HepG2 (cell line): ENCODE data around the gene CD44. TPM values are rescaled to one million over a fixed set of nuclear protein-coding genes. Genes with fewer than 3 reads are reported as not detected.

Experiments
- RBM39 ChIP-seq: fragments of 200-400 bp; formaldehyde crosslinking; IDR thresholded peaks from one replicate; pipeline ENCODE4 v1.6.1; 2018; ENCODE audit warnings: antibody characterized with exemption, mild to moderate bottlenecking, low read depth, low read length; ENCODE audit not compliant: poor library complexity, severe bottlenecking
- TARDBP ChIP-seq: sonication (generic); formaldehyde crosslinking; IDR thresholded peaks from 2 replicates; pipeline ENCODE4 v1.8.0; 2022; ENCODE audit warnings: mild to moderate bottlenecking, missing genetic modification reagents
- polyA plus RNA-seq, 8 experiments: library from polyadenylated mRNA; depleted of rRNA in 3 of 8; stranded (reverse) in 7 of 8; unstranded in 1 of 8; fragments of >200 nt; fragmentation: Illumina TruSeq in 4 of 8; extraction: Trizol in 4 of 8; gene quantifications; 2 replicates each; pipeline versions ENCODE4 v1.2.1 to v1.2.3, GENCODE V29; 2011 to 2016; ENCODE audit warnings: low read depth in 4 of 8, missing spikeins in 1 of 8, mixed read lengths in 1 of 8; ENCODE audit not compliant: insufficient read depth in 1 of 8
- total RNA-seq, 5 experiments: library from RNA; depleted of rRNA; stranded (reverse); fragments of >200 nt; fragmentation: Illumina TruSeq; extraction: Trizol; gene quantifications; 2 replicates each; pipeline ENCODE4 v1.2.3, GENCODE V29; 2016; ENCODE audit warnings: low read depth in 1 of 5
- TF ChIP-seq, protein P1 (sequence below), 2 experiments: fragments of 450-650 bp in 1 of 2; sonication (generic) in 1 of 2; formaldehyde crosslinking in 1 of 2; IDR thresholded peaks; 2 replicates each; pipeline versions ENCODE4 v1.6.1 to v1.8.0; 2016 to 2022; ENCODE audit warnings: antibody characterized with exemption in 1 of 2, mild to moderate bottlenecking in 1 of 2, missing genetic modification reagents in 1 of 2
- TF ChIP-seq, protein P2 (sequence below): sonication (generic); formaldehyde crosslinking; IDR thresholded peaks from 2 replicates; pipeline ENCODE4 v1.8.0; 2022; ENCODE audit warnings: low read depth, missing genetic modification reagents

The CD44 gene
- total and polyA plus RNA-seq, 2 of the 13 experiments (the other 11 are each of a cell fraction or from before 2014, with no cell fraction given) = 0.02 to 0.11 TPM

DNA sequence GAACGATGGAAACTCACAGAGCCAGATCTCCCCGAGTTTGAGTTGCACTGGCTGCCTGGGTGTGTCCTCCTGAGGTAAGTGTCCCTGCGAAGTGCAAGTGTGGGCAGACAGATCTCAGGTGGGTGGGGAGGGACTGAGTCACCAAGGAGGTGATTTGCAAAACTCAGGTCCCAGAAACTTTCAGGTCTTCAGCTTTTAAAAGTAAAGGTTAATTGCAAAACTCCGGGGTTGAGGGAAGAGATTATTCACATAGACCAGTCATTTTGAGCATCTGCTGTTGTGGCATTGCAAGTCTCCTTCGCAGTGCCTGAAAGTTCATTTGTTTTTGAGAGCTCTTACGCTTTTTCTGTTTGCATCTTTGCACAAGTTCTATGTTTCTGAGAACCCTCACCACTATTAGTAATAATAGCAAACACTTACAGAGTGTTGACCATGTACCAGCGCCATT lies 7.1 kb downstream of the CD44 start (continued):
- TF ChIP-seq, protein P1, sequence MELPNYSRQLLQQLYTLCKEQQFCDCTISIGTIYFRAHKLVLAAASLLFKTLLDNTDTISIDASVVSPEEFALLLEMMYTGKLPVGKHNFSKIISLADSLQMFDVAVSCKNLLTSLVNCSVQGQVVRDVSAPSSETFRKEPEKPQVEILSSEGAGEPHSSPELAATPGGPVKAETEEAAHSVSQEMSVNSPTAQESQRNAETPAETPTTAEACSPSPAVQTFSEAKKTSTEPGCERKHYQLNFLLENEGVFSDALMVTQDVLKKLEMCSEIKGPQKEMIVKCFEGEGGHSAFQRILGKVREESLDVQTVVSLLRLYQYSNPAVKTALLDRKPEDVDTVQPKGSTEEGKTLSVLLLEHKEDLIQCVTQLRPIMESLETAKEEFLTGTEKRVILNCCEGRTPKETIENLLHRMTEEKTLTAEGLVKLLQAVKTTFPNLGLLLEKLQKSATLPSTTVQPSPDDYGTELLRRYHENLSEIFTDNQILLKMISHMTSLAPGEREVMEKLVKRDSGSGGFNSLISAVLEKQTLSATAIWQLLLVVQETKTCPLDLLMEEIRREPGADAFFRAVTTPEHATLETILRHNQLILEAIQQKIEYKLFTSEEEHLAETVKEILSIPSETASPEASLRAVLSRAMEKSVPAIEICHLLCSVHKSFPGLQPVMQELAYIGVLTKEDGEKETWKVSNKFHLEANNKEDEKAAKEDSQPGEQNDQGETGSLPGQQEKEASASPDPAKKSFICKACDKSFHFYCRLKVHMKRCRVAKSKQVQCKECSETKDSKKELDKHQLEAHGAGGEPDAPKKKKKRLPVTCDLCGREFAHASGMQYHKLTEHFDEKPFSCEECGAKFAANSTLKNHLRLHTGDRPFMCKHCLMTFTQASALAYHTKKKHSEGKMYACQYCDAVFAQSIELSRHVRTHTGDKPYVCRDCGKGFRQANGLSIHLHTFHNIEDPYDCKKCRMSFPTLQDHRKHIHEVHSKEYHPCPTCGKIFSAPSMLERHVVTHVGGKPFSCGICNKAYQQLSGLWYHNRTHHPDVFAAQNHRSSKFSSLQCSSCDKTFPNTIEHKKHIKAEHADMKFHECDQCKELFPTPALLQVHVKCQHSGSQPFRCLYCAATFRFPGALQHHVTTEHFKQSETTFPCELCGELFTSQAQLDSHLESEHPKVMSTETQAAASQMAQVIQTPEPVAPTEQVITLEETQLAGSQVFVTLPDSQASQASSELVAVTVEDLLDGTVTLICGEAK (IDR thresholded peaks at IDR 0.05) = no peak
- TF ChIP-seq, protein P1 (CRISPR knock-in tag; IDR thresholded peaks at IDR 0.05) = no peak
- TF ChIP-seq, protein P2, sequence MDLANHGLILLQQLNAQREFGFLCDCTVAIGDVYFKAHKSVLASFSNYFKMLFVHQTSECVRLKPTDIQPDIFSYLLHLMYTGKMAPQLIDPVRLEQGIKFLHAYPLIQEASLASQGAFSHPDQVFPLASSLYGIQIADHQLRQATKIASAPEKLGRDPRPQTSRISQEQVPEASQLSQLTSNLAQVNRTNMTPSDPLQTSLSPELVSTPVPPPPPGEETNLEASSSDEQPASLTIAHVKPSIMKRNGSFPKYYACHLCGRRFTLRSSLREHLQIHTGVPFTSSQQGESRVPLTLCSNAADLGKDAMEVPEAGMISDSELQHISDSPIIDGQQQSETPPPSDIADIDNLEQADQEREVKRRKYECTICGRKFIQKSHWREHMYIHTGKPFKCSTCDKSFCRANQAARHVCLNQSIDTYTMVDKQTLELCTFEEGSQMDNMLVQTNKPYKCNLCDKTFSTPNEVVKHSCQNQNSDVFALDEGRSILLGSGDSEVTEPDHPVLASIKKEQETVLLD = no peak
- TF ChIP-seq TARDBP (no peak), RBM39 (no peak)
